Sigmoid colon (tissue), 7 donors: Measurements from ENCODE around the gene REG3G. TPM values are rescaled to one million over a fixed set of nuclear protein-coding genes. Genes with fewer than 3 reads are reported as not detected.

ENCODE experiments used
- DNase-seq: peaks from one replicate; pipeline ENCODE4 v3.0.0-alpha.2; 2019
- H3K27ac ChIP-seq, 4 donors: fragments of 200-600 bp; sonication (generic); one replicate each; pipeline ENCODE4 v1.5.1; 2016 to 2019; ENCODE audit warnings: mild to moderate bottlenecking in 1 of 4
- H3K27me3 ChIP-seq, 3 donors: fragments of 200-600 bp; sonication (generic); one replicate each; pipeline ENCODE4 v1.5.1; 2019; ENCODE audit warnings: mild to moderate bottlenecking in 1 of 3
- H3K36me3 ChIP-seq, 4 donors: fragments of 200-600 bp; sonication (generic); one replicate each; pipeline ENCODE4 v1.5.1; 2016 to 2019
- H3K4me1 ChIP-seq, 4 donors: fragments of 200-600 bp; sonication (generic); one replicate each; pipeline ENCODE4 v1.5.1; 2017 to 2019
- H3K4me3 ChIP-seq, 4 donors: fragments of 200-600 bp; sonication (generic); one replicate each; pipeline ENCODE4 v1.5.1; 2017 to 2019; ENCODE audit warnings: mild to moderate bottlenecking in 2 of 4, moderate library complexity in 1 of 4
- H3K9me3 ChIP-seq, 4 donors: fragments of 200-600 bp in 3 of 4; sonication (generic) in 3 of 4; one replicate each; pipeline versions ENCODE4 v1.5.1 to v1.6.1; 2013 to 2019
- EP300 ChIP-seq, 4 donors: sonication (generic); formaldehyde crosslinking; IDR thresholded peaks; one replicate each; pipeline ENCODE4 v1.6.1; 2017; ENCODE audit warnings: antibody characterized with exemption in 4 of 4
- POLR2A ChIP-seq, 2 donors: fragments of 450-650 bp; IDR thresholded peaks; one replicate each; pipeline ENCODE4 v1.6.1; 2016; ENCODE audit warnings: antibody characterized with exemption in 2 of 2, mild to moderate bottlenecking in 2 of 2, moderate library complexity in 2 of 2
- POLR2AphosphoS5 ChIP-seq, 4 donors: sonication (generic); formaldehyde crosslinking; IDR thresholded peaks; one replicate each; pipeline ENCODE4 v1.6.1; 2017; ENCODE audit warnings: antibody characterized with exemption in 4 of 4
- WGBS, 2 donors: extraction: QIAGEN DNeasy Blood & Tissue Kit; methylation state at CpG; one replicate each; pipeline ENCODE4 v1.1.7; 2013; 5-methylcytosine and 5-hydroxymethylcytosine counted together
- intact Hi-C: fragments of 100-400 bp; cut with DNase I; formaldehyde crosslinking; loops from one replicate; pipeline ENCODE4 v1.15.1; 2023
- polyA plus RNA-seq, 3 donors: library from polyadenylated mRNA; stranded (reverse); fragments of 200-250 nt; gene quantifications; one replicate each; pipeline ENCODE4 v1.2.3, GENCODE V29; 2013
- total RNA-seq, 4 donors: library from RNA; depleted of rRNA; stranded (reverse); fragments of >200 nt; gene quantifications; one replicate each; pipeline ENCODE4 v1.1.0, GENCODE V29; 2016
- TF ChIP-seq, protein P1 (sequence below), 4 experiments: fragments of 450-650 bp in 3 of 4; fragments of 200-600 bp in 1 of 4; IDR thresholded peaks; one replicate each; pipeline ENCODE4 v1.5.1; 2016 to 2019; ENCODE audit warnings: antibody characterized with exemption in 4 of 4, mild to moderate bottlenecking in 3 of 4, moderate library complexity in 2 of 4
- donor health status: healthy with polysubstance abuse.
- donor health status: Bipolar disorder and iron deficiency.
- donor health status: healthy.

REG3G gene
- total and polyA plus RNA-seq, 7 donors, result 0.12 TPM; not detected in 6

GRCh38 chr2:79005216-79005615 is 20.3 kb upstream of the REG3G start:
- Histone ChIP-seq H3K36me3 (no peaks in the 10 kb centered on the region), H3K27ac (no peak overlapping the region), H3K27me3 (no peaks in the 10 kb centered on the region), H3K4me3 (no peak overlapping the region), H3K9me3 (no peaks in the 10 kb centered on the region), H3K4me1 (peaks cover 0 to 15% (median 8%) of the 10 kb centered on the region in 4 donors)
- DNase-seq, result no peak
- 44 to 73% methylated on average over 3 of the region's 3 CpGs for WGBS, 2 donors
- TF ChIP-seq, protein P1, sequence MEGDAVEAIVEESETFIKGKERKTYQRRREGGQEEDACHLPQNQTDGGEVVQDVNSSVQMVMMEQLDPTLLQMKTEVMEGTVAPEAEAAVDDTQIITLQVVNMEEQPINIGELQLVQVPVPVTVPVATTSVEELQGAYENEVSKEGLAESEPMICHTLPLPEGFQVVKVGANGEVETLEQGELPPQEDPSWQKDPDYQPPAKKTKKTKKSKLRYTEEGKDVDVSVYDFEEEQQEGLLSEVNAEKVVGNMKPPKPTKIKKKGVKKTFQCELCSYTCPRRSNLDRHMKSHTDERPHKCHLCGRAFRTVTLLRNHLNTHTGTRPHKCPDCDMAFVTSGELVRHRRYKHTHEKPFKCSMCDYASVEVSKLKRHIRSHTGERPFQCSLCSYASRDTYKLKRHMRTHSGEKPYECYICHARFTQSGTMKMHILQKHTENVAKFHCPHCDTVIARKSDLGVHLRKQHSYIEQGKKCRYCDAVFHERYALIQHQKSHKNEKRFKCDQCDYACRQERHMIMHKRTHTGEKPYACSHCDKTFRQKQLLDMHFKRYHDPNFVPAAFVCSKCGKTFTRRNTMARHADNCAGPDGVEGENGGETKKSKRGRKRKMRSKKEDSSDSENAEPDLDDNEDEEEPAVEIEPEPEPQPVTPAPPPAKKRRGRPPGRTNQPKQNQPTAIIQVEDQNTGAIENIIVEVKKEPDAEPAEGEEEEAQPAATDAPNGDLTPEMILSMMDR (IDR thresholded peaks at IDR 0.05), result no peak
- TF ChIP-seq POLR2A (IDR thresholded peaks at IDR 0.05), result no peak
- TF ChIP-seq POLR2AphosphoS5 (IDR thresholded peaks at IDR 0.05), result no peak
- no peak for TF ChIP-seq EP300 (IDR thresholded peaks at IDR 0.05)
- intact Hi-C loops, result no loop called here

GRCh38 chr2:79009388-79009787 is 16.1 kb upstream of the REG3G start:
- Histone ChIP-seq H3K27ac (no peak overlapping the region), H3K4me3 (no peak overlapping the region), H3K9me3 (no peaks in the 10 kb centered on the region), H3K4me1 (peaks cover 0 to 13% (median 8%) of the 10 kb centered on the region in 4 donors), H3K27me3 (no peaks in the 10 kb centered on the region), H3K36me3 (no peaks in the 10 kb centered on the region)
- WGBS, 2 donors, result 68 to 86% methylated on average over 2 of the region's 2 CpGs
- intact Hi-C loops, result no loop called here
- DNase-seq, result no peak
- TF ChIP-seq POLR2AphosphoS5 (IDR thresholded peaks at IDR 0.05), result no peak
- TF ChIP-seq, protein P1 (IDR thresholded peaks at IDR 0.05), result no peak

DNA sequence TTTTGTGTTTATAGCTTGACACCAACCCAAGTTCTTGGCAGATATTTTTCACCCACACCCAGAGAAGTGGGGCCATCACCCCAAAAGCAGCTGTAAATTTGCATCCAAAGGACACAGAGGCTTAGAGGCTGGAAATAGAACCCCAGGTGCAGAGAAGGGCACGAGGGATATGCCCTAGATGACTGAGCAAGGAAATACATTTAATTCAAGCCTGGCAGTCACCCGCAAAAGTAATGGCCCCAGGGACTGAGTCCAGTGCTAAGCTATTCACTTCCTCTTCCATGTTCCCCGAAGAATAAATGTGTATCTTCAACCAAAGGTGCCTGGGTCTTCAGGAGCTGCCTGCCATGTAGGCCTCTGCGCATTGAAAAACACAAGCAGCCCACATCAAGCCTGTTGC is 14.0 kb upstream of the REG3G start:
- DNase-seq, result no peak
- TF ChIP-seq, protein P1 (IDR thresholded peaks at IDR 0.05), result no peak
- TF ChIP-seq POLR2AphosphoS5 (IDR thresholded peaks at IDR 0.05), result no peak
- TF ChIP-seq POLR2A (IDR thresholded peaks at IDR 0.05), result no peak
- Histone ChIP-seq H3K36me3 (no peaks in the 10 kb centered on the region), H3K27ac (no peak overlapping the region), H3K4me3 (no peak overlapping the region), H3K9me3 (no peaks in the 10 kb centered on the region), H3K27me3 (no peaks in the 10 kb centered on the region), H3K4me1 (no peaks in the 10 kb centered on the region)
- intact Hi-C loops, result no loop called here
- WGBS, 2 donors, result 61 to 64% methylated on average over 4 of the region's 4 CpGs

GRCh38 chr2:79013629-79014028 is 11.9 kb upstream of the REG3G start:
- Histone ChIP-seq H3K36me3 (no peaks in the 10 kb centered on the region), H3K9me3 (no peaks in the 10 kb centered on the region), H3K4me1 (no peaks in the 10 kb centered on the region), H3K4me3 (no peak overlapping the region), H3K27me3 (no peaks in the 10 kb centered on the region), H3K27ac (no peak overlapping the region)
- no peak for DNase-seq
- intact Hi-C loops, result no loop called here
- TF ChIP-seq POLR2AphosphoS5 (IDR thresholded peaks at IDR 0.05) (no peak), POLR2A (IDR thresholded peaks at IDR 0.05) (no peak), EP300 (IDR thresholded peaks at IDR 0.05) (no peak)
- TF ChIP-seq, protein P1 (IDR thresholded peaks at IDR 0.05), result no peak
- WGBS, 2 donors, result 51 to 73% methylated on average over 6 of the region's 6 CpGs

- H3K27me3 ChIP-seq, result no peaks in the 10 kb centered on the region
- no peak overlapping the region for H3K27ac ChIP-seq
- no peak for DNase-seq
- no peaks in the 10 kb centered on the region for H3K9me3 ChIP-seq
- TF ChIP-seq POLR2AphosphoS5 (IDR thresholded peaks at IDR 0.05), result no peak
- no peak for TF ChIP-seq EP300 (IDR thresholded peaks at IDR 0.05)
- TF ChIP-seq, protein P1 (IDR thresholded peaks at IDR 0.05), result no peak
- no peak for TF ChIP-seq POLR2A (IDR thresholded peaks at IDR 0.05)
- intact Hi-C loops, result no loop called here
- no peaks in the 10 kb centered on the region for H3K36me3 ChIP-seq
- no peak overlapping the region for H3K4me3 ChIP-seq
- H3K4me1 ChIP-seq, result no peaks in the 10 kb centered on the region
- WGBS, 2 donors, result 27 to 78% methylated on average over 4 of the region's 4 CpGs
Observed at GRCh38 chr2:79016342-79016741, 9.2 kb upstream of the REG3G start.
